ENCODE data around the gene EFCAB11.

DNA sequence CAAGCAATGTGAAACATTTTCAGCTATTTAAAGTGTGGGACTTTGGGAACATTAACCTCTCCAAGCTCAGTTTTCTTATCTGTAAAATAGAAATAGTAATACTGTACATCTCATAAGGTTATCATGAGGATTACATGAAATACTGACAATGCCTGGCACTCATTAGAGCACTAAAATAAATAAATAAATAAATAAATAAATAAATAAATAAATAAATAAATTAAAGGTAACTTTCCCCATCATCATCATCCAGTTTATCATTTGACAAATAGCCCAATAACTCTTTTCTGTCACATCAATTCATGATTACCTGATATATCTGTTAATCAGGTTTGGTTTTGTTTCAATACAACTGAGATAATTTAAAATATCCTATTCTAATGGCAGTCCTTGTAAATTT lies 48.5 kb downstream of the EFCAB11 start:
- TF ChIP-seq, protein P1, sequence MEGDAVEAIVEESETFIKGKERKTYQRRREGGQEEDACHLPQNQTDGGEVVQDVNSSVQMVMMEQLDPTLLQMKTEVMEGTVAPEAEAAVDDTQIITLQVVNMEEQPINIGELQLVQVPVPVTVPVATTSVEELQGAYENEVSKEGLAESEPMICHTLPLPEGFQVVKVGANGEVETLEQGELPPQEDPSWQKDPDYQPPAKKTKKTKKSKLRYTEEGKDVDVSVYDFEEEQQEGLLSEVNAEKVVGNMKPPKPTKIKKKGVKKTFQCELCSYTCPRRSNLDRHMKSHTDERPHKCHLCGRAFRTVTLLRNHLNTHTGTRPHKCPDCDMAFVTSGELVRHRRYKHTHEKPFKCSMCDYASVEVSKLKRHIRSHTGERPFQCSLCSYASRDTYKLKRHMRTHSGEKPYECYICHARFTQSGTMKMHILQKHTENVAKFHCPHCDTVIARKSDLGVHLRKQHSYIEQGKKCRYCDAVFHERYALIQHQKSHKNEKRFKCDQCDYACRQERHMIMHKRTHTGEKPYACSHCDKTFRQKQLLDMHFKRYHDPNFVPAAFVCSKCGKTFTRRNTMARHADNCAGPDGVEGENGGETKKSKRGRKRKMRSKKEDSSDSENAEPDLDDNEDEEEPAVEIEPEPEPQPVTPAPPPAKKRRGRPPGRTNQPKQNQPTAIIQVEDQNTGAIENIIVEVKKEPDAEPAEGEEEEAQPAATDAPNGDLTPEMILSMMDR (IDR thresholded peaks at IDR 0.05) = no peak
- TF ChIP-seq POLR2AphosphoS5 (IDR thresholded peaks at IDR 0.05) (no peak), POLR2A (IDR thresholded peaks at IDR 0.05) (no peak)

Data from breast epithelium (tissue), 3 donors.